ENCODE results near the gene NEDD8.
A peak's percentile ranks its signal among the peaks of the same experiment; 100 is the strongest.
"Not testable (repeated sequence)": the region's sequence is repeated elsewhere in the genome, so short reads cannot be mapped to it uniquely, and the experiment has no call there.

Gene NEDD8

DNA sequence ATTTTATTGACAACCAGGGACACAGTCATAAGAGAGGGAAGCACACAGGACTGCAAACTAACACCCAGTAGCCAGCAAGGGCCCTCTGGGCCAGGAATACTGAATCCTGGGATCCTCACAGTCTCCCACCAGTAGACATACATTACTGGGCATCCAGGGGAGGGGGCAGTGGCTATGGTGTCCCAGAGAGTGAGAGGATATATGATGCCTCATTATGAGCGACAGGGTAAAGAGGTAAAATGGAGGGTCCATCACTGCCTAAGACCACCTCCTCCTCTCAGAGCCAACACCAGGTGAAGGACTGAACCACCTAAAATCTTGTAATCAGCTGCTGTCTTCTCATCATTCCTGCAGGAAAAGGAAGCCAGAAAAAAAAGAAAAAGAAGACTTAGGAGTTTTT is 15.3 kb downstream of the NEDD8 start:
- DNase-seq = not testable (repeated sequence)

DNA sequence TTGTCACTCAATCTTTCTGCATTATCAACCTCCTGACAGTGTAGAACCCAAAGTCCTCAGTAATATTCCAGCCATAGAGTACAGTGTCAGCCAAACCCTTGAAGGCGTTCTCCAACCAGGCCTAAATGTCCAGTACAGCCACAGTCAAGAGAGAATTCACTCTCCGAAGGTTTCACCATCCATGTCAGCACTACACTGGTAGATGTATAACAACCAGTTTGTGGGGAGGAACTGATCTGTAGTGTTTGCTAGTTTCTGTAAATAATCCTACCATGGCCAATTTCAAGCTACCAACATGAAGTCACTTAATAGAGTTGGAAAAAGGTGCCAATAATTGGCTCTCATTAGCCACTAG is 15.8 kb downstream of the NEDD8 start:
- no peak for DNase-seq

DNA sequence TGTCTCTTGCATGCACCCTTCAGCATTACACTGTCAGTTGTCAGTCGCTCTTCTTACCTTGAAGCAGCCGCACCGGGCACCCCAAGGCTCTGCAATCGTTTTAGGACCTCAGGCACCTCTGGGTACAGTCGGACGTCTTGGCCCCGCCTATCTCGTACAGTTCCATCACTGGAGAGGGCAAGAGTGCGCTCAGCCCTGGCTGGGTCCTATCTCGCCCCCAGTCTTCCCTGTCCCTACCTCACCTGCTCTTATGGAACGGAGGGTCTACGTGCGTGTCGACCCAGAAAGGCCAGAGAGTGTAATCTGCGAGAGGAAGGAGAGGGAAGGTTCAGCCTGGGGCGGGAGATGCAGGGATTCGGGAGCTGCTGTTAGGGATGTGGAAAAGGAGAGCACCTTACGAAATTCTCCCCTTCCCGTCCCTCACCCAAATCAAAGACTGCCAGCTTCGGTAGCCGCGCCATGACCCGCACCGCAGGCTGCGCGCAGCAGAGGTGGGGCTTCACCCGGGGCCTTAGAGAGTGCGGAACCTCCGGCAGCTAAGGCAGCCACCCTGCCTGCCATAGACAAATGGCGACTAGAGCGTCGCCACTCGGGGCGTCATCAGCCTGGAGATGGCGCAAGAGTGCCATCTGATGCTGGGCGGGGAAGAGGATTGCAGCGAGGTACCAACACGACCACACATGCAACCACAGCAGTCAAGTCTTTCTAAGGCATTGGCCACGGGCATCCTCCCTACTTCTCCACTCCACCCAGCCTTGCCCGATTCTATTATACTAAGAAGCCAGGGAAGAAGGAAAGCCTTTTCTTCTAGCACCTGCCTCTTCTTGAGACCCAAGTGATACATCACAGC is 16.4 kb downstream of the NEDD8 start, which contains the start of gene MDP1:
Gene MDP1, minus strand, starts transcription at position 572 of the 850 bp plus-strand sequence. Its CDS starts 111 bp downstream, at position 461.
- peak; percentile 69 to 75 for DNase-seq

DNA sequence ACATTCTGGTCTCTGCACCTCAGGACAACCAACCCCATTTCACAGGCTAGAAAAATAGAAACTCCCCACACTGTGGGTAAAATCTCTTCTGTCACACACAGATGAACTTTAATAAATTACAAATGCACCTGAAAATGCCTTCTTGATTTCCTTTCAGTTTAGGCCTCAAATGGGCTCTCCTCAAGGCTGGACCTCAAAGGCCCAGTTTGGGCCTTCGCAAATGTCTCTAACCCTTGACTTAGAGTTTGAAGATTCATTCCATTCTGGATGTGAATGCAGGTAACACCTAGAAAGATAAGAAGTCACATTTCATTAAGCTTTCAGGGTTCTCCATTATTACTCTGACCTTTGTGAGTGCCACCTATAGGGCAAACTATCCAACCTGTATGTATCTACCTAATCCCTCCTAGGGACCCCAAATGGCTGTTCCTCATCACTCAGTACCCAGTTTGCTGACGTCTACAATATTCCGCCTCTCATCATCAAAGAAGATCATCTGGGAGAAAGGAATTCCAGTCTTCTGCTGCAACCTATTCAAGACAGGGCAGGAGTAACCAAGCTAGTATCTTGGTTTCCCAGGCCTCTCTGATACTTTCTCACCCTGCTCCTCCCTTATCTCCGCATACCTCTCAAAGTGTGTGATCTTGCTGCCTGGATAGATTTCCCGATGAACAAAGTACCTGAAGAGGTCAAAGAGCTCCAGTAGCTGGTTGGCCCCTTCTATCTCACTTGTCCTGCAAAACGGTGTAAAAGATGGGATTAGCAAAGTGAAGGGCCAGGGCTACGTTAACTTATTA is 18.1 kb downstream of the NEDD8 start:
- DNase-seq = no peak

DNA sequence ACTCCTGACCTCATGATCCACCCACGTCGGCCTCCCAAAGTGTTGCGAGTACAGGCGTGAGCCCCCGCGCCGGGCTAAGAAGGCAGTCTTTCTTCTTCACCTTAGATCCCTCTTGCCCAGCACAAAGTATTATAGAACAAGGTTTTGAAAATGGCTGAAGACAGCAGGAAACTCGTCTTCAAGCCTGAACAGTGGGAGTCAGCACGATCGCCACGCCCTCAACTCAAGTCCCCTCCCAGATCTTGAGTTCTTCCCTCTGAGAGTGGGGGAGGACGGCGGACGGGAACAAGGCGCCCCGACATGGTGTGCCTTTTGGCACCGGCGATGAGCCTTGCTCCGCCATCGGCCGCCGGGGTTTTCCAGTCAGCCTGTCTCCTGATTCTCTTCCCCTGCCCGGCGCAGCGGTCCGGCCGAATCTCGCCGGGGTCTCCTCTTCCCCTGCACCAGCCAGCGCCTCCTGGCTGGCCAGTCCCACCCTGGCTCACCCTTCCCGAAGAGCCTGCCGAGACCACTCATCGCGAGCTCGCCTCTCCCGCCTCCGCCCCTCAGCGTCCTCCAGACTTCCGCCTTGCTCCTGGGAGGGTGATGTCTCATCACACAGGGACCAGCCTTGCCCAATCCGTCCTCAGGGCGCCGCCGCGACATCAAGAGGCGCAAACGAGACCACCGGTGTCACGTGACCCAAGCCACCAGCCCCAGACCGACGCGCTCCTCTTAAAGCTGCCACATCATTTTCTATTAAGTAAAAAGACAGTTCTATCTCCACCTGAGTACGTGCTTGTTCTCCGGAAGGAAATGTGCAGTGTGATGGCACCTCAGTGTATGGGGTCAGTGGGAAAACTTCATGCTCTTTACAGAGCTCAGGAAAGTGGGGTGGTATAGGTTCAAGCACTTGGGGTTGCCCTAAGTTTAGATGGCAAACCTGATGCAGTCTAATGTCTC is 19.0 kb downstream of the NEDD8 start, which contains the start of gene CHMP4A:
Gene CHMP4A, minus strand, starts transcription at position 565 of the 942 bp plus-strand sequence. Its CDS starts 49 bp downstream, at position 516.
- peak; percentile 91 to 93 for DNase-seq

DNA sequence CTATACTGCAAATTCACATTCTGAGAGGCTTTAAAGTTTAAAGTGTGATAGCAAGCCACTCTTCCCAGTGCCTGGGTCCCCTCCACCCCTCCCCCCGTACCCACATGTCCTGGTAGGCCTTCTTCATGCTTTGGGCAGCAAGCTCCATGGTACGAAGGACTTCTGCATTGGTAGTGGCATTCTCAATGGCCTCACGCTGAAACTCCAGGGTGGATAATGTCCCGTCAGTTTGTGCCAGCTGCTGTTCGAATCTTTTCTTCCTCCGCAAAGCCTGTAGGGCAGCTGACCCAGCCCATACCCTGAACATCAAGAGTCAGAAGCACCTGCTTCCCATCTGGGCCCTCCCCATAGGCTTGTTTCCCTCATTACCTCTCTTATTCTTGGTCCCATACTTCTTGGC is 20.9 kb downstream of the NEDD8 start:
- no peak for DNase-seq

DNA sequence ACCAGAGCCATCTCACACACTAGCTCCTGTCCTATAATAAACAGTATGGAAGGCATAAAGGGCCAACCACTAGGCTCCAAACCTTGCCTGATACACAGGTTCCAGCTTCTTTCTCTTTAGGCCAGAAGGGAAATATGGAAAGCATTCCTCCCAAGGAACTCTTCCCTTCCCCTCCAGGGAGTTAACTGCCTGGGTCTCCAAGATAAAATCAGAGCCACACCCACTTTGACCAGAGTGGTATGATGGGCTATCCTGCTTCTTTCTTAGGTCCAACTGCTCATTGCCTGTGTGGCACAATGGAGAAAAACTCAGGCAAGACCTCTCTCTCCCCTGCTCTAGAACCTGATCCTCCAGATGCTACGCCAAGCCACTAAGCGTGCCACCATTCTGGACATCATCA is 24.5 kb downstream of the NEDD8 start:
- DNase-seq = no peak

DNA sequence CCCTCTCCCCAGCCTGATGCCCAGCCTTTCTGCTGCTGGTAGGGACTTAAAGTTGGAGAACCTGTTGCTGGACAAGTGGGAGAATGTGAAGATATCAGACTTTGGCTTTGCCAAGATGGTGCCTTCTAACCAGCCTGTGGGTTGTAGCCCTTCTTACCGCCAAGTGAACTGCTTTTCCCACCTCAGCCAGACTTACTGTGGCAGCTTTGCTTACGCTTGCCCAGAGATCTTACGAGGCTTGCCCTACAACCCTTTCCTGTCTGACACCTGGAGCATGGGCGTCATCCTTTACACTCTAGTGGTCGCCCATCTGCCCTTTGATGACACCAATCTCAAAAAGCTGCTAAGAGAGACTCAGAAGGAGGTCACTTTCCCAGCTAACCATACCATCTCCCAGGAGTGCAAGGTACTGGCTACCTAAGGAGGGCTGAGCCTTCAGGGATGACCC is 25.0 kb downstream of the NEDD8 start:
- DNase-seq = no peak

DNA sequence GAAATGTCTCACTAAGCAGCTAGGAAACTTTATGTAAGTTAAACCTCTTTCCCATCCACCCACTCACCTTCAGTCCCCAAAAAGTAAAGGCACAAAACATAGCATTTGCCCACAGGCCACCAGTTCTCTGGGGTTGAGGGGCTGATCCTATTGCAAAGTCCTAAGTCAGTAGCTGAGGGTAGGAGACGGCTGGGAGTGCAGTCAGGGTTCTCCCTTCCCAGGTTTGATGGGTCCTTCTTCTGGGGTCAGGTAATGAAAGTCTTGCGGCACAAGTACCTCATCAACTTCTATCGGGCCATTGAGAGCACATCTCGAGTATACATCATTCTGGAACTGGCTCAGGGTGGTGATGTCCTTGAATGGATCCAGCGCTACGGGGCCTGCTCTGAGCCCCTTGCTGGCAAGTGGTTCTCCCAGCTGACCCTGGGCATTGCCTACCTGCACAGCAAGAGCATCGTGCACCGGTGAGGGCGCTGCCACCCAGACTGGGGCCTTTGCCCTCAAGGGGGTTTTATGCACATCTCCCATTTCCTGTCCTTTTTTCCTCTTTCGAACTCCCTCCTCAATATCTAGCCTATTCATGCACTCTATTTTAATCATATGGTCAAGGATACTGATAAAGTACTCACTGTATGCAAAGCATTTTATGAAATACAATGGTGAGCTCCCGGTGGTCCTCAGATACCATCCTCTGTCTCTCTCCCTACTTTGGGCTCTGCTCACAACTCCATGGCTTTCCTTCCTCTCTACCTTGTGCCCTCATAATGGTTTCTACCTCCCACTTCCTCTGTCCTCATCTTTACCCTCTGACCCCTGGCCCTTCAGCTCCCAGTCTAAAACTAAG is 25.7 kb downstream of the NEDD8 start:
- DNase-seq = no peak

DNA sequence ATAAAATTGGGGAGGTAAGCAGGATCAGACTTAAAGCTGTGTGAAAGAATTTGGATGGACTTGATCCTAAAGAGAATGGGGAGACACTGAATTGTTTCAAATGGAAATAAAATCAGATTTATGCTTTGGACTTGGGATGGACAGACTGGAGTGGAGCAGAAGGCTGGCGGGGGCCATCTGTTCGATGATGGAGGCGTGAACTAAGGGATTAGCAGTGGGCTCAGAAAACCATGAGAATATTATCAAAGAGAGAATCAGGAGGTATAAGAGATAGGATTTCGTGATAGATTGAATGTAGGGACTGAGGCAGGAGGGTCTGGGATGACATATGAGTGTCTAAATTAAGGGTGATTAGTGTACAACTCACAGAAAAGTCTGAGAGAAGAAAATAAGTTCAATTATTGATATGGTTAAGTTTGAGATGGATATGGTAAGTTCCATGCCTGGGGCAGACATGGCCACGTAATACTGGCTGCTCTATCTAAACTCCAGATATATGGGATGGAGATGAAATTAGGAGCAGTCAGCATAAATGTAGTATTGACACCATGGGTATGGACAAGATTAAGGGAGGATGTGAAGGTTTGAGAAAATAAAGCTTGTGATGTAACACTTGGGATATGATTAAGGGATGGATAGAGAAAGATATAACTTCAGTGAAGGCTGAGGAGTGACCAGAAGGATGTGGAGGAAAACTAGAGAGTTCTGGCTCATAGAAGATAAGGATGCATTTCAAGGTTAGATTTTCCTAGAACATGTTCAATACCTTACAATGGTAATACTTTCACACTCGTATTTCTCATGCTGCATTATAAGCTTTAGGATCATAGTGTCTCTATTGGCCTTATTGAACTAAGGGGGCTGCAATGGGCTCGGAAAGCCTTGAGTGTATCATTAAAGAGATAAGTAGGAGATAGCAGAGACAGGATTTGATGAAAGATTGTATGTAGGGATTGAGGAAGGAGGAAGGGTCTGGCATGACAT is 27.7 kb downstream of the NEDD8 start:
- no peak for DNase-seq

DNA sequence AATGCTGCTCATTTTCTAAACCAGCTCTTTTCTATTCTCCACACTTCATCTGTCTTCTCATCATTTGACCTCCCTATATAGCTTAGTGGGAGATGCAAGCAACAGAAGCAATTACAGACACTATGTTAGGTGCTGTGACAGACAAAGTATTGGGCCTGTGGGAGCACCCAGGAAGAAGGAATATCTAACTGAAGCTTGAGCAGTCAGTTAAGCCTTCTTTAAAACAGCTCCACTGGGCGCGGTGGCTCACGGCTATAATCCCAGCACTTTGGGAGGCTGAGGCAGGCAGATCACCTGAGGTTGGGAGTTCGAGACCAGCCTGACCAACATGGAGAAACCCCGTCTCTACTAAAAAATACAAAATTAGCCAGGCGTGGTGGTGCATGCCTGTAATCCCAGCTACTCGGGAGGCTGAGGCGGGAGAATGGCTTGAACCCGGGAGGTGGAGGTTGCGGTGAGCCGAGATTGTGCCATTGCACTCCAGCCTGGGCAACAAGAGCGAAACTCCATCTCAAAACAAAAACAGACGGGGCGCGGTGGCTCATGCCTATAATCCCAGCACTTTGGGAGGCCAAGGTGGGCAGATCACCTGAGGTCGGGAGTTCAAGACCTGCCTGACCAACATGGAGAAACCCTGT is 28.8 kb downstream of the NEDD8 start:
- not testable (repeated sequence) for DNase-seq

DNA sequence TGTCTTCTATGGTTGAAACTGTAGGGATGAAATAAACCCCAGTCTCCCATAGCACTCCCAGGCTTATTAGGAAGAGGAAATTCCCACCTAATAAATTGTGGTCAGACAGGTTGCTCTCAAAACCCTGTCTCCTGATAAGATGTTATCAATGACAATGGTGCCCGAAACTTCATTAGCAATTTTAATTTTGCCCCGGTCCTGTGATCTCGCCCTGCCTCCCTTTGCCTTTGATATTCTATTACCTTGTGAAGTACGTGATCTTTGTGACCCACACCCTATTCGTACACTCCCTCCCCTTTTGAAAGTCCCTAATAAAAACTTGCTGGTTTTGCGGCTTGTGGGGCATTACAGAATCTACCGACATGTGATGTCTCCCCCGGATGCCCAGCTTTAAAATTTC is 29.6 kb downstream of the NEDD8 start:
- DNase-seq = not testable (repeated sequence)

DNA sequence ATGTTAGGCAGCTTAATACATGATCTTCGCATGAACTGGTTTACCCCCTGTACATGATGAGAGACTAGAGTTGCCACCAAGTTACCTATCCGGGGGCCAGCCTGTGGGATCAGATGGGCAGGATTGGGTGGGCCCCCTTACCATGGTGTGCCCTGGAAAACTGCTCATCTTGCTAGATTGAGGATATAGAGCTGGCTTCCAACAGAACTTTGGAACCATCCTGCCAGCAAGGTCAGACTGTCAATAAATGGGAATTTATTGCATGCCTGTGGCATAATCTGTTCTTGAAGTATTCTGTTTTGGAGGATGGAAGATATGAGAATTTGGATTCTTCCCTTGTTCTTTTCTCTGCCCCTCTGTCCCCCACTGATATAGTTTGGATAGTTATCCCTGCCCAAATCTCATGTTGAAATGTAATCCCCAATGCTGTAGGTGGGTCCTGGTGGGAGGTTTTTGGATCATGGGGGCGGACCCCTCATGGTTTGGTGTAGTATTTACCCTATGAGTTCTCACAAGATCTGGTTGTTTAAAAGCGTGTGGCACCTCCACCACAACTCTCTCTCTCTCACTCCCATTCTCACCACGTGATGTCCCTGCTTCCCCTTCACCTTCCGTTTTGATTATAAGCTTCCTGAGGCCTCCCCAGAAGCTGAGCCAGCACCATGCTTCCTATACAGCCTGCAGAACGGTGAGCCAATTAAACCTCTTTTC is 33.2 kb downstream of the NEDD8 start:
- DNase-seq = no peak

DNA sequence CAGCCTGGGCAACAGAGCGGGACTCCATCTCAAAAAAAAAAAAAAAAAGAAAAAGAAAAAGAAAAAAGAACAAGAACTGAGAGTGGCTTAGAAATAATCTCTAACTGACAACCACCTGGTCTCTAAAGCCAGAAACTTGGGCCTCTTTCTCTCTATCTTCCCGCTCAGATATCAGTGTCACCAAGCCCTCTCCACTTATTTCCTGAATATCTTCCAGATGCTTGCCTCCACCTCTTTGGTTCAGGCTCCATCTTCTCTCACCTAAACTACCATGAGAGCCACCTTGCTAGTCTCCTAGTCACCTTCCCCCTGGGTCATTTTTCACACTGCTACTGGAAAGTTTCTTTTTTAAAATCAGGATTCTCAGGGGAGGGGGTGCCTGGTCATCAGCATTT is 35.1 kb downstream of the NEDD8 start:
- DNase-seq = no peak

DNA sequence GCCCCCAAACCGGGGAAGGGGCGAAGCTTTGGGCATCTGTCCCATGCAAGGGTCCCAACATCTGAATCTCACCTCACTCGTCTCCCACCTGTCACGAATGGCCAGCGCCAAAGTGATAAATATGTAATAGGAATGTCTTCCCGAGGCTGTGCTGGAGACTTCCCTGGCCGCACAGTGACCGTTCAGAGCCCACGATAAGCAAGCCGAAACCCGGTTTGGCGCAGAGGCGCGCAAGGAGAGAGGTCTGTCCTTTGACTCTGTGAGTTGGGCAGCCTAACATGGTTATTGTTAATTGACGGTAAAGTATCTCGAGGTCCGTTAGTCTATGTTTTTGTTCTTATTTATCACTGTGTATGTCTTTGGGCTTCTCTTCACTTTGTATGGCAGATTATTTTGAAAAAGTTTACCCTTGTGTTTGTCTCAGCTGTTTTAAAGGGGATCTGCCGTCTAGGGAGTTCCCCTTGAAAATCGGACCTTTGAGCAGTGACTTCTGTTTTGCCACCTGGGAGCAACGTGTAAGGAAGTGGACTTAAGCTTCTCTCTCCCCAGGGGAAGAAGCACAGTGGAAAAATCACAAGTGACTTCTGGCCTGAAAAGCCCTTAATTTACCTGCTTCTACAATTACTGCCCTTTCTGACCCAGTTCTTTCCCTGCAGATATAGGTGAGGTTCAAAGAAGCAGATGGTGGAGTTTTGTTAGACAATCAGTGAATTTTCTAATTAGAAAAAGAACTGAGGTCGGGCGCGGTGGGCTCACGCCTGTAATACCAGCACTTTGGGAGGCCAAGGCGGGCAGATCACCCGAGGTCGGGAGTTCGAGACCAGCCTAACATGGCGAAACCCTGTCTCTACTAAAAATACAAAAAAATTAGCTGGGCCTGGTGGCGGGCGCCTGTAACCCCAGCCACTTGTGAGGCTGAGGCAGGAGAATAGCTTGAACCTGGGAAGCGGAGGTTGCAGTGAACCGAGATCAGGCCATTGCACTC is 35.8 kb downstream of the NEDD8 start:
- no peak for DNase-seq

DNA sequence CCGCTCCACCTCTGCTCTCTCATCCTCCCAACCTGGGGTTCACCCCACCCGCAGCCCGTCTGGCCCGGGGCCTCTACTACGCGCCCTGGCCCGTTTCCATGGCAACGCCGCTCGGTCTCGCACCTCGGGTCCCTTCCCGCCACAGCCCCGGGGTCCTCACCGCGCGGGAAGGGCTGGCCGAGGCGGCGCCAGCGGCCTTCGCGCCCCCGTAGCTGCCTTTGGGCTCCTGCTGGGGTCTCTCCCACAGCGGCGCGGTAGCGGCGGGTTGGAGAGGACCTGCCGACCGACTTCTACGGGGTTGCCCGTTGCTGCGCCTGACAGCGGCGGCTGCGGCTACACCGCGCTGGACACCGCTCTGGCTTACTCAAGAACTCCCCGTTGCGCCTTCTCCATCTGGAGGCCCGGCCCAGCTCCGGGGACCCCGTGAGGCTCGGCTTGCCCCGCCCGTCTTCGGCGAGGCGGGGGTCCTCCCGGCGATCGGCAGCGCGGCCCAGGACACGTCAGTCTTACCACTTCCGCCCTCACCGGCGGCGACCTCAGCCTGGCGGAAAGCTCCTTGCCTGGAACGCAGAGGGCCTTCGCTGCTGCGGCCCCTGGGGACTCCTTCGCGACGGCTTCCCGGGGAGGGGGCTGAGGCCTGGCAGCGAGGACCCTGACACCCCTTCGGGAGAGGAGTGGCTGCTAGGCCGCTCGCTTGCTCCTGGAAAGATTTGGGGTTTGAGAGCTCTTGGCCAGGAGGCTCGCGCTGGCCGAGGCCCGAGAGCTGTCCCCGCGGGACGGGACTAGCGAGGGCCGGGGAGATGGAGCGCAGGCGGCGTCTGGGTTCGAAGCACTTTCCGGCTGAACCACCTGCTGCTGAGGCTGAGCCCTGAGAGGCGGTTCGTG is 36.7 kb downstream of the NEDD8 start, which contains the start of gene TM9SF1:
Gene TM9SF1, minus strand, starts transcription at position 256 of the 885 bp plus-strand sequence. CDS start 422 bp downstream, outside the sequence.
- DNase-seq = peak; percentile 76 to 79

DNA sequence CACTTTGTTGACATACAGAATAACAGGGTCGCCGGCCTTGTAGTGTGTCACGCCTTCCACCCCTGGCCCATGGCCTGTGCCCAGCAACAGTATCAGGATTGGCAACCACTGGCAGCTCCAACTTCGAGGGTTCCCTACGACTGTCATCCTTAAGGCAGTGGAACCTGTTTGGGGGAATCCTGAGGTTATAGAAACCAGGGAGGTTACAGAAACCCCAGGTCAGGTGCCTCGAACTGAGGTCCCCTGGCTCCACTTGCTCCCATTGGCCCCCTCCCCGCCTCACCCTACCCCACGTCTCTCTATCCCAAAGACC is 37.3 kb downstream of the NEDD8 start:
- no peak for DNase-seq
